Measurements from ENCODE around the gene ITSN2. TPM values are rescaled to one million over a fixed set of nuclear protein-coding genes. Genes with fewer than 3 reads are reported as not detected.

The ITSN2 gene
- total RNA-seq, 4 donors from 2014 or later: 32.8 to 58.0 (median 41.4) TPM

DNA sequence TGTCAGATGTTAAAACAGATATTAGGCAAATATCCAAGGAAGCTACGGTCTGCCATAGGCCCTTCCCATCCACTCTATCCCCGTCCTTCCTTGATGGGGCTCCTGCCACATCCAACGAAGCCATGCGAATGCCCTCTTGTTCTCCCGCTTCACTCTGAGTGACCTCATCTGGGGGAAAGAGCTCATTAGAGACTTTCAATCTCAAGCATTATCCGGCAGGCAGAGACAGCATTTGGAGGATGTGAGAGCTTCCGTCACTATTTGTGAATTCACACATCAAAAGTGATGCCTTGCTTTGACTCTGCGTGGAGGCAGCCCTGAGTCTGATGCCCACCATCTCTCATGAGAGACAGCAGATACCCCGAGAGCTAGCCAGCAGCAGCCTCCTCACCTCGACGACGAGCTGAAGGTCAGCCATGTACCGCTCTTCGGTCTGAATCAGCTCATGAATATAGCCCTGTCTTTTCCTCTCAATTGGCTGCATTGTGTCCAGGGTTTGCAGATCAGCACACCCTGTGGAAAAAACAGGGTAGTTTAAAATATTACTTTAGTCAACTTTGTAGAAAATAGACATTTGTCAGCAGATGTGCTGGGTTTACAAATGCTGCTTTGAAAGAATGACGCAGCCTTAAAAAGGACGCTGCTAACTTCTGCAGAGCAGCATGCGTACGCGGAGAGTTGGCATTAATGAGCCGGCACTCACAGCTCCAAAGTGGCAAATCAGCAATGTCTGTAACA lies 139.6 kb downstream of the ITSN2 start:
- 85 to 91% methylated on average over 11 to 20 of the region's 20 CpGs for WGBS, 2 donors (ENCODE audit: low coverage in 1 of 2)
- intact Hi-C loops (cut with DNase I; ENCODE audit: low total_unique reads): no loop called here
- TF ChIP-seq POLR2AphosphoS5 (IDR thresholded peaks at IDR 0.05) (no peak), EP300 (IDR thresholded peaks at IDR 0.05; ENCODE audit: low read depth) (no peak), POLR2A (IDR thresholded peaks at IDR 0.05) (no peak)
- TF ChIP-seq, protein P1, sequence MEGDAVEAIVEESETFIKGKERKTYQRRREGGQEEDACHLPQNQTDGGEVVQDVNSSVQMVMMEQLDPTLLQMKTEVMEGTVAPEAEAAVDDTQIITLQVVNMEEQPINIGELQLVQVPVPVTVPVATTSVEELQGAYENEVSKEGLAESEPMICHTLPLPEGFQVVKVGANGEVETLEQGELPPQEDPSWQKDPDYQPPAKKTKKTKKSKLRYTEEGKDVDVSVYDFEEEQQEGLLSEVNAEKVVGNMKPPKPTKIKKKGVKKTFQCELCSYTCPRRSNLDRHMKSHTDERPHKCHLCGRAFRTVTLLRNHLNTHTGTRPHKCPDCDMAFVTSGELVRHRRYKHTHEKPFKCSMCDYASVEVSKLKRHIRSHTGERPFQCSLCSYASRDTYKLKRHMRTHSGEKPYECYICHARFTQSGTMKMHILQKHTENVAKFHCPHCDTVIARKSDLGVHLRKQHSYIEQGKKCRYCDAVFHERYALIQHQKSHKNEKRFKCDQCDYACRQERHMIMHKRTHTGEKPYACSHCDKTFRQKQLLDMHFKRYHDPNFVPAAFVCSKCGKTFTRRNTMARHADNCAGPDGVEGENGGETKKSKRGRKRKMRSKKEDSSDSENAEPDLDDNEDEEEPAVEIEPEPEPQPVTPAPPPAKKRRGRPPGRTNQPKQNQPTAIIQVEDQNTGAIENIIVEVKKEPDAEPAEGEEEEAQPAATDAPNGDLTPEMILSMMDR (IDR thresholded peaks at IDR 0.05): no peak
- DNase-seq: no peak
- H3K27me3 ChIP-seq: no peaks in the 10 kb centered on the region
- H3K36me3 ChIP-seq: peaks cover 0 to 19% (median 8%) of the 10 kb centered on the region in 4 donors
- no peak overlapping the region for H3K4me3 ChIP-seq
- H3K27ac ChIP-seq: no peak overlapping the region
- H3K9me3 ChIP-seq: no peaks in the 10 kb centered on the region
- no peaks in the 10 kb centered on the region for H3K4me1 ChIP-seq
- in situ Hi-C loops (cut with MboI; ENCODE audit: low pct_ligation_motif_present in 1 of 4, low pct_unique_long_range_greater_than_20kb in 1 of 4, low sequenced_read_pairs in 3 of 4): no loop called here

DNA sequence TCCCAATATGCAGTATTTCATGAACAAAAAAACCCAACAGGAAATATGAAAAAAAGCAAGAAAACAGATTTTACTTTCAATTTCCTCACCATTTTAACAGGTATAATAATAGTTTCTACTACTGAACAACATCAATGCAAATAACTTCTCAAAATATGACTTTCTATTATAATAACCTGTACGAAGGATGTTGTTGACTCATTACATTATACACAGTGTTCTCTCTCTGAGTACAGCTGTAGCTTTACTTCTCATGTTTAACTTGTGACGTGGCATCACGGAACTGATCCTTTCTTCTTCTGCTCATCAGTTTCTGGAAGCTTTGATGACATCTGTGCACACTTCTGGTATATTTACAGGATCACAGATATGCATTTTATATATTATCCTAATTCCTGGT lies 145.5 kb downstream of the ITSN2 start:
- TF ChIP-seq EP300 (IDR thresholded peaks at IDR 0.05; ENCODE audit: low read depth) (no peak), POLR2AphosphoS5 (IDR thresholded peaks at IDR 0.05) (no peak), POLR2A (IDR thresholded peaks at IDR 0.05) (no peak)
- TF ChIP-seq, protein P1 (IDR thresholded peaks at IDR 0.05): no peak
- no peak overlapping the region for H3K27ac ChIP-seq
- peaks cover 0 to 46% (median 14%) of the 10 kb centered on the region in 4 donors for H3K36me3 ChIP-seq
- DNase-seq: no peak
- H3K4me1 ChIP-seq: no peaks in the 10 kb centered on the region
- H3K27me3 ChIP-seq: no peaks in the 10 kb centered on the region
- in situ Hi-C loops (cut with MboI; ENCODE audit: low pct_ligation_motif_present in 1 of 4, low pct_unique_long_range_greater_than_20kb in 1 of 4, low sequenced_read_pairs in 3 of 4) (no loop called here), intact Hi-C loops (cut with DNase I; ENCODE audit: low total_unique reads) (no loop called here)
- H3K9me3 ChIP-seq: no peaks in the 10 kb centered on the region
- 67 to 78% methylated on average over 1 to 3 of the region's 3 CpGs for WGBS, 2 donors (ENCODE audit: low coverage in 1 of 2)
- H3K4me3 ChIP-seq: no peak overlapping the region

DNA sequence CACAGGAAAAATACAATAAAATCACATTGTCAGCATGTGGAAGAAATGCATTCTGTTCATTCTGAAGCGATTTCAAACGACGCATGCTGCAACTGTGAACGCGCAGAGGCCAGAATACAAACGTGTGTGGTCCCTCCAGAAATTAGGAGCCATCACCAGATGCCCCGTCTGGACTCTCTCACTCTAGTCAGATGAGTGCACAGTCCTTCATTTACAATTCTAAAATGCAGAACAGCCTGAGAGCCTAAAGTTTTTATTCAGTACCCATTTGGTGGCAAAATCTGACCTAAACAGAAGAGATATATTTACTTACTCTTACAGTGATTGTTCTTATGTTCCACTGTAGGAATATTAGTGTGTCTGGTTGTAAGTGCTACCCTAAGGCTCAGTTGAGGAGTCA lies 148.9 kb downstream of the ITSN2 start:
- no peaks in the 10 kb centered on the region for H3K4me1 ChIP-seq
- no peaks in the 10 kb centered on the region for H3K9me3 ChIP-seq
- H3K27ac ChIP-seq: no peak overlapping the region
- no peak overlapping the region for H3K4me3 ChIP-seq
- in situ Hi-C loops (cut with MboI; ENCODE audit: low pct_ligation_motif_present in 1 of 4, low pct_unique_long_range_greater_than_20kb in 1 of 4, low sequenced_read_pairs in 3 of 4): no loop called here
- no peak for DNase-seq
- 76 to 79% methylated on average over 7 of the region's 7 CpGs for WGBS, 2 donors (ENCODE audit: low coverage in 1 of 2)
- TF ChIP-seq EP300 (IDR thresholded peaks at IDR 0.05; ENCODE audit: low read depth) (no peak), POLR2A (IDR thresholded peaks at IDR 0.05) (no peak), POLR2AphosphoS5 (IDR thresholded peaks at IDR 0.05) (no peak)
- TF ChIP-seq, protein P1 (IDR thresholded peaks at IDR 0.05): no peak
- H3K36me3 ChIP-seq: peaks cover 0 to 36% (median 18%) of the 10 kb centered on the region in 4 donors
- H3K27me3 ChIP-seq: no peaks in the 10 kb centered on the region
- intact Hi-C loops (cut with DNase I; ENCODE audit: low total_unique reads): no loop called here

DNA sequence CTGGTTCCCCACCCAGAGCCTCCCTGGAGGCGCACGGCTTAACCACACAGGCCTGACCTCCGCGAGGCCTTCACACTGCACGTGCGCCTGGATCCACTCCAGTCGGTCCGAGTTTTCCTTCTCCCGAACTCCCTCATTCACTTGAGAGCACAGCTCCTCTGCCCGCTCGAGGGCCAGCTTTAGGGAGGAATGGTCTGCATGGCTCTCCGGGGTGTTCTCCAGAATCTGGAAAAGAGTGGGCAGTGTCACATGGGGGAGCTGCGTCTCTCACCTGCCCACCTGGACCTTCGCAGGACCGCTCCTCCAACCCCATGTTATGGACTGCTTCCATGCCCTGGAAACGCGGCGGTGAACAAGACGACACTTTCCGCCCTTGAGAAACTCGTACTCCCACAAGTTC lies 149.6 kb downstream of the ITSN2 start:
- WGBS, 2 donors (ENCODE audit: low coverage in 1 of 2): 94 to 96% methylated on average over 8 to 21 of the region's 21 CpGs
- Histone ChIP-seq H3K4me3 (no peak overlapping the region), H3K27ac (no peak overlapping the region), H3K27me3 (no peaks in the 10 kb centered on the region), H3K9me3 (no peaks in the 10 kb centered on the region), H3K4me1 (no peaks in the 10 kb centered on the region), H3K36me3 (peaks cover 0 to 35% (median 15%) of the 10 kb centered on the region in 4 donors)
- DNase-seq: no peak
- in situ Hi-C loops (cut with MboI; ENCODE audit: low pct_ligation_motif_present in 1 of 4, low pct_unique_long_range_greater_than_20kb in 1 of 4, low sequenced_read_pairs in 3 of 4) (no loop called here), intact Hi-C loops (cut with DNase I; ENCODE audit: low total_unique reads) (no loop called here)
- TF ChIP-seq POLR2AphosphoS5 (IDR thresholded peaks at IDR 0.05) (no peak), EP300 (IDR thresholded peaks at IDR 0.05; ENCODE audit: low read depth) (no peak), POLR2A (IDR thresholded peaks at IDR 0.05) (no peak)
- TF ChIP-seq, protein P1 (IDR thresholded peaks at IDR 0.05): no peak

Data from transverse colon (tissue), 4 donors.